CD4-positive, alpha-beta T cell treated with Interleukin-2 at 100 ng/mL for 4 hours (primary cell): ENCODE measurements around the gene ACSL5.
"Not testable (repeated sequence)": the region's sequence is repeated elsewhere in the genome, so short reads cannot be mapped to it uniquely, and the experiment has no call there.

Experiments used
- DNase-seq: peaks from one replicate; pipeline ENCODE4 v3.0.0-alpha.2; 2020; ENCODE audit warnings: low spot score

ACSL5 gene

GRCh38 chr10:112375721-112376395 lies 1.9 kb downstream of the ACSL5 start:
- DNase-seq, result peak; percentile 57

GRCh38 chr10:112376396-112376790 lies 2.5 kb downstream of the ACSL5 start:
- DNase-seq, result peak; percentile 12

DNA sequence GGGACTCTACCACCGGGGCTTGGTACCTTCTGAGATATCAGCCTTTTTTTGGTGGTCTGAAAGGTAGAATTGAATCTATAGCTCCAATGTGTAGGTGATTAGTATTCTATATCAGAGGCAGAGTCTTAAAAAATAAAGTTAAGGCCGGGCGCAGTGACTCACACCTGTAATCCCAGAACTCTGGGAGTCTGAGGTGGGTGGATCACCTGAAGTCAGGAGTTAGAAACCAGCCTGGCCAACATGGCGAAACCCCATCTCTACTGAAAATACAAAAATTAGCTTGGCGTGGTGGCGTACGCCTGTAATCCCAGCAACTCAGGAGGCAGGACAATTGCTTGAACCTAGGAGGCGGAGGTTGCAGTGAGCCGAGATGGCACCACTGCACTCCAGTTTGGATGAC lies 3.2 kb downstream of the ACSL5 start:
- DNase-seq, result not testable (repeated sequence)

DNA sequence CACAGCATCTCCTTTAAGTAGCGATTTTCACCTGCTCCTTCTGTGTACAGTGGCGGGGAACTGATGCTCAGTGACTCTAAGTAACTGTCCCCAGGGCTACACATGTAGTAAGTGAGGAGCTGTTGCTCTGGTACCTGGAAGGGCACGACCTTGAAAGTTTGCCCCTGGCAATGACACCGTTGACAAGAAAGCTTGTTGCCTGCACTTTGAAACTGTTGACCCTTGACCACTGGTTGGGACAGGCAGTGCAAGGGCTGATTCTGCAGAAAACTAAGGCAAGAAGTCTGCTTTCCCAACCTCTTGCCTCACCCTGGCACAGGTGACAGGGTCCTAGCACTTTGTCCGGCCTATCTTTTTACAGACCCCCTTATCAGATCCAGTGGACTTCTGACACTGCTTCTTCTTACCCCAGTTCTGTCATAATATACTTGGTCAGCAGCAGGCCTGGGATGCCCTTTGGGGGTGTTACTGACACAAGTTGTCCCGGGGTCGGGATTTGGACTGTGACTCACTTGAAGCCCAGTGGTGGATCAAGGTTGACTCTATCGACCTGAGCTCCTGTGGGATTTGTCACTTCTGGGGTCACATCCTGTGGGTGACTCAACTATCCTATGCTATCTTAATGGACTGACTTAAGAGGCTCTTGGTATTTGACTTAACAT lies 5.8 kb downstream of the ACSL5 start:
- DNase-seq, result no peak

DNA sequence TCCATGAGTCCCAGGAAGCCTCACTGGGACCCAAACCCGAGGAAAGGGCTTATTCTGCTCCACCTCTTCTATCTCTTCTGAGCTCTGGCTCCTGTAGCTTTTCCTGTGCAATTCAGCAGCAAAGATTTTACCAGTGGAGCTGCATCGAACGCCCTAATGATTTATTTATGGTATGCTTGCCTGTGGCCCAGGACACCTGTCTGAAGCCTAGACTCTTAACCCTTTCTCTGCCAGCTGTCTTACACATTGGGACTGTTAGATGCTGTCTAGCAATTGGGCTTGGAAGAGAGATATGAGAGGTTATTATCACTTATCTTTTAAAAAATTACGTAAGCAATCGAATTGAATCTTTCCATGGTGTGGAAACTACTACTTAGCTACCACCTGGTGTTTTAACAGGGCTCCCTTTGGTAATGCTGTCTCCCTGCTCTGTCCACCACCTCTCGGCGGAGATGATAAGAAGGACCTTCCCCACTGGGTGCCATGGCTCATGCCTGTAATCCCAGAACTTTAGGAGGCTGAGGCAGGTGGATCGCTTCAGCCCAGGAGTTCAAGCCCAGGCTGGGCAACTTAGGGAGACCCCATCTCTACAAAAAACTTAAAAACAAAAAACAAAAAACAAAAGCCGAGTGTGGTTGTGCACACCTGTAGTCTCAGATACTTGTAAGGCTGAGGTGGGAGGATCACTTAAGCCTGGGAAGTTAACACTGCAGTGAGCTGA lies 8.8 kb downstream of the ACSL5 start:
- no peak for DNase-seq

DNA sequence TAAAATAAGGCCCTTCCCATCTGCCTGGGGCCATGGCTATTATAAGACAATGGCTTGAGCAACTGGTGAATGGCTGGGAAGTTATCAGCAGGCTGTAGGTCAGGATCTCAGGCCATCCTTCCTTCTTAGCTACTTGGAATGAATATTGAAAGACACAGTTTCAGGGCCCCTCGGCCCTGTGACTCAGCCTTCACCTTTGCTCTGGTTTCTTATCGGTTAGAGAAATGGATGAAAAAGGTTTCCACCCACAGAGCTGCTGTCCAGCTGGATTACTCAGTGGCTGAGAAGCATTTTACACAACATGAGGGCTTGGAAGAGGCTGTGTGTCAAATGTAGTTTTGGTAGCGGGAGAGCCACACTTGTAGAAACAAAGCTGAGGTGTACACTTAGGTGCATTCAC lies 9.4 kb downstream of the ACSL5 start:
- DNase-seq, result no peak

GRCh38 chr10:112384141-112384540 lies 10.2 kb downstream of the ACSL5 start:
- no peak for DNase-seq

- no peak for DNase-seq
Observed at GRCh38 chr10:112385201-112385600, 11.3 kb downstream of the ACSL5 start.

GRCh38 chr10:112388056-112388455 lies 14.1 kb downstream of the ACSL5 start:
- DNase-seq, result not testable (repeated sequence)

GRCh38 chr10:112388548-112388947 lies 14.6 kb downstream of the ACSL5 start:
- DNase-seq, result no peak

- DNase-seq, result peak; percentile 71
Observed at GRCh38 chr10:112389271-112389822, 15.4 kb downstream of the ACSL5 start.

DNA sequence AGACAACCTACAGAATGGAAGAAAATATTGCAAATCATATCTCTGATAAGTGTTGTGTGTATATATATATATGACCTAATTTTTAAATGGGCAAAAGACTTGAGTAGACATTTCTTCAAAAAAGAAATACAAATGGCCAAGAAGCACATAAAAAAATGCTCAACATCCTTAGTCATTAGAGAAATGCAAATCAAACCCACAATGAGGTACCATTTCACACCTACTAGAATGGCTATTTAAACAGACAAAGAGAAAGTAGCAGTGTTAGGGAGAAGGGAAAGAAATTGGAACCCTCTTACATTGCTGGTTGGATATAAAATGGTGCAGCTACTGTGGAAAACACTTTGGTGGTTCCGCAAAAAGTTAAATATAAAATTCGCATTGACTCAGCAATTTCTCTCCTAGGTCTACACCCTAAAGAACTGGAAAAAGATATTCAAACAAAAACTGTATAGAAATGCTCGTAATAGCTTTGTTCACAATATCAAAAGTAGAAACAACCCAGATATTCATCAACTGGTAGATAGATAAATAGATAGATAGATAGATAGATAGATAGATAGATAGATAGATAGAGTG lies 16.3 kb downstream of the ACSL5 start:
- DNase-seq, result no peak

DNA sequence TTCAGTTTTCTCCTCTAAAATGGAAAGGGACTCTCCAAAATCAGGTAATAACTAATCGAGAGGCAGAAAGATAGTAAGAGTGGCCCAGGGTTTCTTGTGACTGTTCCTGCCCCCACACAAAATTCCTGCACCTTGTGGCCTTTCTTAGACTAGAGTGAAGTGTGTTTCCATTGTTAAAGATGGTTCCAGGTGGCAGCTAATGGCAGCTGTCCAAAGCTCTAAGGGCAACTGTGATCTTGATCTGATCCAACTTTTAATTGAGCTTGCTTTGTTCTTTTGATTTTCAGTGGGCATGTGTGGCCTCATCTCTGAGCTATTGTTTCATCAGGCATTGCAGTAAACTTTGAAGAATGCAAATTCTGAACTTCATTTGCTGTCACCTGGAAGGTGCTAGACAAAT lies 19.4 kb downstream of the ACSL5 start:
- no peak for DNase-seq

GRCh38 chr10:112393827-112394226 lies 19.9 kb downstream of the ACSL5 start:
- DNase-seq, result no peak

GRCh38 chr10:112394475-112394875 lies 20.6 kb downstream of the ACSL5 start:
- no peak for DNase-seq

GRCh38 chr10:112395809-112396530 lies 22.1 kb downstream of the ACSL5 start:
- no peak for DNase-seq

- DNase-seq, result no peak
Observed at GRCh38 chr10:112397592-112397991, 23.7 kb downstream of the ACSL5 start.

GRCh38 chr10:112402917-112403316 lies 29.0 kb downstream of the ACSL5 start:
- DNase-seq, result no peak

- no peak for DNase-seq
Observed at GRCh38 chr10:112404617-112405016, 30.7 kb downstream of the ACSL5 start.

- not testable (repeated sequence) for DNase-seq
Observed at GRCh38 chr10:112406806-112407205, 32.9 kb downstream of the ACSL5 start.

DNA sequence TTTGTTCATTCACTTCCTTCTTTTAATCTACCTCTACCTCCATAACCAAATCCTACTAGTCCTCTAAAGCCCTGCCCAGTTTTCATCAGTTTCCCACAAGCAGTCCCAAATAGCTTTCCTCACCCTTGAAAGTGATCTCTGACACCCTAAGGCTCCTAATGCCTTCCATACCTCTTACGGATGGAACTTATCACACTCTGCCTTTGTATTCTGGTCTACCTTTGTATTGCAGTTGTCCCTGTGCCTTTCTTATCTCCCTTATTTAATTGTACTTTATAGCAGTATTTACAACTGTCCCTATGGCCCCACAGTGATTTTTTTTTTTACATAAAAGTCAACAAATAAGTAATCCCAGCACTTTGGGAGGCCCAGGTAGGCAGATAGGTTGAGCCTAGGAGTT lies 33.8 kb downstream of the ACSL5 start:
- no peak for DNase-seq

- no peak for DNase-seq
Observed at GRCh38 chr10:112409299-112409698, 35.4 kb downstream of the ACSL5 start.
